Left colon (tissue), 2 donors: Measurements from ENCODE around the gene CEP170B. TPM values are rescaled to one million over a fixed set of nuclear protein-coding genes. Genes with fewer than 3 reads are reported as not detected.
"Not testable (repeated sequence)": the region's sequence is repeated elsewhere in the genome, so short reads cannot be mapped to it uniquely, and the experiment has no call there.

Experiments
- ATAC-seq: fragments of 200-7000 bp; cut with Tn5 transposase; one replicate; pipeline ENCODE4 v1.9.1; 2020; ENCODE audit warnings: mild to moderate bottlenecking, moderate library complexity
- DNase-seq, 2 donors: peaks; one replicate each; pipeline ENCODE4 v3.0.0-alpha.2; 2020
- intact Hi-C, 2 donors: fragments of 100-400 bp; cut with DNase I in 1 of 2; cut with micrococcal nuclease in 1 of 2; formaldehyde crosslinking; loops; one replicate each; pipeline versions ENCODE4 v1.11.2 to v1.14.0; 2022; cut with DNase I, micrococcal nuclease
- total RNA-seq, 2 donors: library from RNA; stranded (reverse); fragmentation: NEBNext Ultra II Directional; extraction: Animal tissue kit (Norgen Biotek cat#: 25700); gene quantifications; one replicate each; pipeline ENCODE4 v1.2.1, GENCODE V29; 2021
- donor health status: DM: no; HTN: no; CAD: no.
- donor health status: DM: yes; HTN: yes; CAD: no.

CEP170B gene
- total RNA-seq, 2 donors from 2014 or later: 76.4 to 89.3 TPM

- intact Hi-C loops: no loop called here
- no peak for ATAC-seq
- DNase-seq: peak in 1 of 2 donors; percentile 5
Observed at GRCh38 chr14:104885031-104885972, 20.2 kb downstream of the CEP170B start.

- ATAC-seq (no peak), DNase-seq (peak; percentile 4 to 22)
- intact Hi-C loops: no loop called here
Observed at GRCh38 chr14:104885973-104886689, 21.1 kb downstream of the CEP170B start.

GRCh38 chr14:104886690-104887622 lies 21.9 kb downstream of the CEP170B start:
- intact Hi-C loops: no loop called here
- ATAC-seq (no peak), DNase-seq (peak in 1 of 2 donors; percentile 5)

GRCh38 chr14:104887623-104888488 lies 22.8 kb downstream of the CEP170B start:
- intact Hi-C loops: no loop called here
- no peak for ATAC-seq
- peak in 1 of 2 donors; percentile 22 for DNase-seq

- no peak for ATAC-seq
- intact Hi-C loops: no loop called here
- peak in 1 of 2 donors; percentile 7 for DNase-seq
Observed at GRCh38 chr14:104888489-104889374, 23.7 kb downstream of the CEP170B start.

GRCh38 chr14:104889375-104889757 lies 24.3 kb downstream of the CEP170B start:
- intact Hi-C loops: no loop called here
- ATAC-seq: no peak
- DNase-seq: no peak

- not testable (repeated sequence) for ATAC-seq
- intact Hi-C loops: loop anchor here in 1 of 2 donors (10.0 kb wide), 1 partner anchor 155 kb away; no protein-coding TSS in a partner anchor
Observed at GRCh38 chr14:104890292-104890691, 25.2 kb downstream of the CEP170B start.

GRCh38 chr14:104891121-104891551 lies 26.1 kb downstream of the CEP170B start:
- ATAC-seq (no peak), DNase-seq (no peak)
- intact Hi-C loops: loop anchor here in 1 of 2 donors (10.0 kb wide), 1 partner anchor 154 kb away; no protein-coding TSS in a partner anchor

More at GRCh38 chr14:104890292-104890691, 25.2 kb downstream of the CEP170B start:
- DNase-seq: not testable (repeated sequence)

- intact Hi-C loops: loop anchor here in 1 of 2 donors (10.0 kb wide), 1 partner anchor 153 kb away; no protein-coding TSS in a partner anchor
- ATAC-seq: no peak
- peak in 1 of 2 donors; percentile 23 for DNase-seq
Observed at GRCh38 chr14:104891664-104892530, 26.8 kb downstream of the CEP170B start.

- ATAC-seq (no peak), DNase-seq (no peak)
- intact Hi-C loops: loop anchor here in 1 of 2 donors (10.0 kb wide), 1 partner anchor 152 kb away; no protein-coding TSS in a partner anchor
Observed at GRCh38 chr14:104892531-104893434, 27.7 kb downstream of the CEP170B start.

- intact Hi-C loops: loop anchor here in 1 of 2 donors (10.0 kb wide), 1 partner anchor 151 kb away; no protein-coding TSS in a partner anchor
- ATAC-seq: peak; percentile 18
- peak in 1 of 2 donors; percentile 21 for DNase-seq
Observed at GRCh38 chr14:104893435-104894207, 28.6 kb downstream of the CEP170B start.

GRCh38 chr14:104894331-104895206 lies 29.5 kb downstream of the CEP170B start:
- intact Hi-C loops: loop anchor here in 1 of 2 donors (10.0 kb wide), 1 partner anchor 150 kb away; no protein-coding TSS in a partner anchor
- ATAC-seq: no peak
- no peak for DNase-seq
